Measurements from ENCODE around the gene FBXW4.
A peak's percentile ranks its signal among the peaks of the same experiment; 100 is the strongest.

The FBXW4 gene, protein sequence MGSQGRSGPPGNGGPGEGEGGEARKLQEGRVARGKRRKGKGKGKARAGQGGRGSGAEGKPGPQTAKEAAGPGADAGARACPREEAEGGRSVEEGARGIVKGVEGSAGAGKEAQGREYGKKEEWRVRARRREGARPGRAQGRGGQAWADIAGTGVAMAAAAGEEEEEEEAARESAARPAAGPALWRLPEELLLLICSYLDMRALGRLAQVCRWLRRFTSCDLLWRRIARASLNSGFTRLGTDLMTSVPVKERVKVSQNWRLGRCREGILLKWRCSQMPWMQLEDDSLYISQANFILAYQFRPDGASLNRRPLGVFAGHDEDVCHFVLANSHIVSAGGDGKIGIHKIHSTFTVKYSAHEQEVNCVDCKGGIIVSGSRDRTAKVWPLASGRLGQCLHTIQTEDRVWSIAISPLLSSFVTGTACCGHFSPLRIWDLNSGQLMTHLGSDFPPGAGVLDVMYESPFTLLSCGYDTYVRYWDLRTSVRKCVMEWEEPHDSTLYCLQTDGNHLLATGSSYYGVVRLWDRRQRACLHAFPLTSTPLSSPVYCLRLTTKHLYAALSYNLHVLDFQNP

DNA sequence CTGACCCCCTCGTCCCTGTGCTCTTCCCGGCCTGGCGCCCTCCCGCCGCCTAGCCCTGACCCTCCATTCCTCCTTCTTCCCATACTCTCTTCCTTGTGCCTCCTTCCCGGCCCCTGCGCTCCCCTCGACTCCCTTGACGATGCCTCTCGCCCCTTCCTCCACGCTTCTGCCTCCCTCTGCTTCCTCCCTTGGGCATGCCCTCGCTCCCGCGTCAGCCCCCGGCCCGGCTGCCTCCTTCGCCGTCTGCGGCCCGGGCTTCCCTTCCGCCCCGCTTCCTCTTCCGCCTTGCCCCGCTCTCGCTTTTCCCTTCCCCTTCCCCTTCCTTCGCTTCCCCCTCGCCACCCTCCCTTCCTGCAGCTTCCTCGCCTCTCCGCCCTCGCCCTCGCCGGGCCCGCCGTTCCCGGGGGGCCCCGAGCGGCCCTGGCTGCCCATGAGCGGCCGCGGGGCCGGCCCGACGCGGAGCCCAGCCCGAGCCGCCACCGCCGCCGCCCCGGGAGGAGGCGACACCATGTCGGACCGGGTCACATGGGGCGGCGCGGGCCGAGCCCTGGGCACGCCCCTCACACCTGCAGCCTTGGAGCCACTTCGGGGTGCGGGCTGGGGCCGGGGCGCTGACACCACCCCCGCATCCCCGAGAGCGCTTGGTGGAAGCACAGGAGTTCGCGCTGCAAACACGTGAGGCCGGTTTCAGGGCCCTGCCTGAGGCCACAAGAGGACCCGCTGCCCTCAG lies at the start of gene FBXW4:
FBXW4 (minus strand) TSS at position 497 of the 730 bp plus-strand sequence; CDS start at position 432, 65 bp downstream.
- in situ Hi-C loops (cut with MboI; ENCODE audit: low pct_unique_long_range_greater_than_20kb, low sequenced_read_pairs): no loop called here
- DNase-seq: peak; percentile 64

DNA sequence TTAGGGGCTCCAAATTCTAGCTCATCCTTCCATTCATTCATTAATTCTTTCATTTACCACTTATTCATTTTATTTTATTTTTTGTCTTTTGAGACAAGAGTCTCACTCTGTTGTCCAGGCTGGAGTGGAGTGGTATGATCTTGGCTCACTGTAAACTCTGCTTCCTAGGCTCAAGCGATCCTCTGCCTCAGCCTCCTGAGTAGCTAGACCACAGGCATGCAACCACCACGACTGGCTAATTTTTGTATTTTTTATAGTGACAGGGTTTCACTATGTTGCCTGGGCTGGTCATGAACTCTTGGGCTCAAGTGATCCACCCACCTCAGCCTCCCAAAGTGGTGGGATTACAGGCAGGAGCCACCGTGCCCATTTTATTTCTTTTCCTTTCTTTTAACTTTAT lies 49.3 kb upstream of the FBXW4 start:
- no peak for DNase-seq
- in situ Hi-C loops (cut with MboI; ENCODE audit: low pct_unique_long_range_greater_than_20kb, low sequenced_read_pairs): no loop called here

DNA sequence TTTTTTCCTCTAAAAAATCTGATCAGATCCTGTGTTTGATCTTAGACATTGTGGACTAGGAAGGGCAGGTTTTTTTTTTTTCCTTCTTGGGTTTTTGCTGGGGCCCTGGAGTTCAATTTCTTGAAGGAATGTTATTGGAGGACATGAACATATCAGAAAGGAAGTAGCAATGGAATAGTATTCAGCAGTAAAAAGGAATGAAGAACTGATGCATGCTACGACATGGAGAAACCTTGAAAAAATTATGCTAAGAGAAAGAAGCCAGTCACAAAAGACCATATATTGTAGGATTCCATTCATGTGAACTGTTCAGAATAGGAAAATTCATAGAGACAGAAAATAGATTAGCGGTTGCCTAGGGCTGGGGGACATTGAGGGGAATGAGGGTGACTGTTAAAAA lies 47.0 kb upstream of the FBXW4 start:
- in situ Hi-C loops (cut with MboI; ENCODE audit: low pct_unique_long_range_greater_than_20kb, low sequenced_read_pairs): no loop called here
- DNase-seq: no peak

DNA sequence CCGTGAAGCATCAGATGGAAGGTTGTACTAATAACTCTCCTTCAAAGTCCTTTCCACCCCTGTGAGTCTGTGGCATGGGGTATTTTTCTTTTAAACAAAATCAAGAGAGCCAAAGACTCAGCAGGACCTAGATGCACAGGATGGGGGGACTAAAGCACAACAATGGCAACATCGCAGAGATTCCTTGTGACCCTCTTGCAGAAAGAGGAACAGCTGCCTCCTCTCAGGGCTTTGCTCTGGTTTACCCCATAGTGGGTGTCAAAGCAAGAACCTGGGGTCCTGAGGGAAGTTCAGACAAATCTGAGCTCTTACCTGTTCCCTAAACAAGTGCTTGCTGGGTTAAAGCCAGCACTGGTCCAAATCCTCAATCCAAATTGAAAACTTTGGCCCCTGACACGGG lies 41.7 kb upstream of the FBXW4 start:
- no peak for DNase-seq
- in situ Hi-C loops (cut with MboI; ENCODE audit: low pct_unique_long_range_greater_than_20kb, low sequenced_read_pairs): no loop called here

DNA sequence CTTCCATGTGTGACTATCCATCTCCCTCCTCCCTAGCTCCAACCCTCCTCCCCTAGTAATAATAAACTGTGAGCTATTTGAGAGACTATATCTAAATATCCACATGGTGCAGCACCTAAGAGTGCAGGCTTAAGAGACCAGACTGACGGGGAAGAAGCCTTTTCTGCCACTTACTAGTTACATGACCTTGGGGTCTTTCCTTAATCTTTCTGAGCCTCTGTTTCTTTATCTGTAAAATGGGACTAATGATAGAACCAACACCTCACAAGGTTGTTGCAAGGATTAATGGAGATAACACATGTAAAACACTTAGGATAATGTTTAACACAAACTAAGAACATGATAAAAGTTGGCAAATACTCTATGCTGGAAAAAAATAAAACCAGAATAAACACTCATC lies 37.1 kb upstream of the FBXW4 start:
- DNase-seq: no peak
- in situ Hi-C loops (cut with MboI; ENCODE audit: low pct_unique_long_range_greater_than_20kb, low sequenced_read_pairs): no loop called here

DNA sequence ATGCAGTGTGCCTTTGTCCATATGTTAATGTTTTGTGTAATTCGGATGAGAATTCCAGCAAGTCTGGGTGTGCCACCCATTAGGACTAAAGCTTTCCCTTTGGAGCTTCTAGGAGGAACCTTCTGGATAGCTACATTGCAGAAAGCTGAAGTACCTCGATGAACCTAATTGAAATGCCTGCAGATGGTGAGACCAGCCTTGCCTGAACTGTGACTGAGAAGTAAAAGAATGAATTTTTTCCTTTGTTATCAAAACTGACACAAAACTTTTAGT lies 31.1 kb upstream of the FBXW4 start:
- in situ Hi-C loops (cut with MboI; ENCODE audit: low pct_unique_long_range_greater_than_20kb, low sequenced_read_pairs): no loop called here
- DNase-seq: no peak

DNA sequence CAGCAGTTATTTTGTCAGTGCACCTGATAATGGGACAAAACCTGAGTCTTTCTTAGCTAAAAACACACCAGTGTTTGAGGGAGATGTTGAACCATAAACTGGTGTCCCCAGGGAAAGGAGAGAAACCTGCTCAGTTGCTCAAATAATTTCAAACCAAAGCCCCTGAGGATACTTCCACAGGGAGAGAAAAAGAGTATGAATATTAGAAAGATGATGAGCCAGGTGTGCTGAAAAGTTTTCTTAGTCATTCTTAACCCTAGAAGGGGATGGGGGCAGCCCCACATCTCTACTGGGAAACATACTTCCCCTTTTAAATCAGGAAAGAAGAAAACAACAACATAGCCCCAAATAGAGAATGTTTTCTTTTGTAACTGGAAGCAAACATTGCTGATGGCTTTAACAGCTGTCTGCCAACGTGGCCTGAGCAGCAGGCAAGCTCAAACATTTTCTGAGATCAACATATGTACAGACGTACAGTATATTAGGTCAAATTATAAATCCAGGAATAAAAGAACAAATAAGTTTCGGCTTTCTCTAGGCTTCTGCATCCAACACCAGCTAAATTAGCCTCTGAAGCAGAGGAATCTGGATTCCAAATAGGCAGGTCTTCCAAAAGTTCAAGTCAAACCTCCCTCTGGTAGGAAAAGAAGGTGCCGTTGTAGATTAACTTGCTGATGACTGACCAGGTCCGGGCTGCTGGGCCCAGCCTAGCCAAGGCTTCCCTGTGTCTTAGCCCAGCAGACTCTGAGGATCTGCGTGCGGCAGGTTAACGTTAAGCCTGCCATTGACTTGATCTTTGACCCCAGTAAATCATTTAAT lies 30.5 kb upstream of the FBXW4 start:
- in situ Hi-C loops (cut with MboI; ENCODE audit: low pct_unique_long_range_greater_than_20kb, low sequenced_read_pairs): no loop called here
- DNase-seq: no peak

DNA sequence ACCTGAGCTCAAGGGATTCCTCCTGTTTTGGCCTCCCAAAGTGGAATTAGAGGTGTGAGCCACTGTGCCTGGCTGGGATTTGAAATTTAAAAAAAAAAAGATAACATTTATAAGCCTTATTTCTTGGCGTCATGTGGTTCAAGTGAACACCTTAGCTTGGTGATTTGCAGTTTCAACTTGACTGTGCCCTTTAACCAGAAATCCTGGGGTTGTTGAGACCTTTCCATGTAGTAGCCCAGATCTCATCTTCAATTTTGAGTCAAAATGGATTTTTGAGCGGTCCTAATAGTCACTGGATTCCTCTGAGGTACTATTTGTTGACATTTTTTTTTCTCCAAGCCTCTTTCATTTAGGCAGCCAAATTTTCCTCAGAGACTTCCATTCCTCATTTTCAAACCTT lies 29.5 kb upstream of the FBXW4 start:
- DNase-seq: no peak
- in situ Hi-C loops (cut with MboI; ENCODE audit: low pct_unique_long_range_greater_than_20kb, low sequenced_read_pairs): no loop called here

DNA sequence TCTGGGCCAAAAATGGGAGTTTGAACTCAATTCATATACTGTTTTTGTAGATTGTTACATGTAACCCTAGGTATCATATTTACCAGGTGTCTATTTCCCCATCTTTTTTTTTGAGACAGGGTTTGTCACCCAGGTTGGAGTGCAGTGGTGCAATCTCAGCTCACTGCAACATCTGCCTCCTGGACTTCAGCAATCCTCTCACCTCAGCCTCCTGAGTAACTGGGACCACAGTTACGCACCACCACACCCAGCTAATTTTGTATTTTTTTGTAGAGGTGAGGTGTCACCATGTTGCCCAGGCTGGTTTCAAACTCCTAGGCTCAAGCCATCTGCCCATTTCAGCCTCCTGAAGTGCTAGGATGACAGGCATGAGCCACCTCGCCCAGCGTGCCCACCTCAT lies 28.2 kb upstream of the FBXW4 start:
- in situ Hi-C loops (cut with MboI; ENCODE audit: low pct_unique_long_range_greater_than_20kb, low sequenced_read_pairs): no loop called here
- no peak for DNase-seq

DNA sequence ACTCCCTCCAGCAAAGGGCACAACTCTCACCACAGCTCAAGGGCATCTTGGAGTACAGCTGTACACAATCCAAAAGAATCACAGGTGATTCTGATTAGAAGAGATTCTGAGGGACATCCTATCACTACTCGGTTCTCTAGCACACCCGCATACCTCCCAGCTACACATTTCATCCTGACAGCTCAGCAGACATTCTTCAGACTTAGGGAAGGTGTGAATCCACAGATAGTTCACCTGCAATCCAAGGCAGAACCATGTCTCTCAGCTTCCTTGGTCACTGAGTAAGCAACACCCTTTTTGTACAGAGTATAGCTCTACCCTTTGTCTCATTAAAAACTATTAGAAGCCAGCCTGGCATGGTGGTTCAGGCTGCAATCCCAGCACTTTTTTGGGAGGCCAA lies 26.8 kb upstream of the FBXW4 start:
- in situ Hi-C loops (cut with MboI; ENCODE audit: low pct_unique_long_range_greater_than_20kb, low sequenced_read_pairs): no loop called here
- no peak for DNase-seq

DNA sequence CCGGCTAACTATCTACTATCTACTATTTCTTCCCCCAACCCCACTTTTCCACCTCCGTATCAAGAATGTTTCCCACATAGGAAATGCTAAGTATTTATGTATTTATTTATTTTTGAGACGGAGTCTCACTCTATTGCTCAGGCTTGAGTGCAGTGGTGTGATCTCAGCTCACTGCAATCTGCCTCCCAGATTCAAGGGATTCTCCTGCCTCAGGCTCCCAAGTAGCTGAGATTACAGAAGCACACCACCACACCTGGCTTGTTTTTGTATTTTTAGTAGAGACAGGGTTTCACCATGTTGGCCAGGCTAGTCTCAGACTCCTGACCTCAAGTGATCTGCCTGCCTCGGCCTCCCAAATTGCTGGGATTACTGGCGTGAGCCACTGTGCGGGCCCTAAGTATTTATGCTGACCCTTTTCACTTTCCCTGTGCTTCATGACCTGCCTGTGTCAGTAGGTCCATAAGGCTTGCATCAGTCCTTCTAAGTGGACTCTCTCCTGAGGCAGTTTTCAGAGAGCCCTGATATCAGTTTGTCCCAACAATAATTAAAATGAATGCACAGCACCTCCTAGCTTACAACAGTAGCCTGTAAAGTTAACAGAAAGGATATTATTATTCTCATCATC lies 25.7 kb upstream of the FBXW4 start:
- in situ Hi-C loops (cut with MboI; ENCODE audit: low pct_unique_long_range_greater_than_20kb, low sequenced_read_pairs): no loop called here

DNA sequence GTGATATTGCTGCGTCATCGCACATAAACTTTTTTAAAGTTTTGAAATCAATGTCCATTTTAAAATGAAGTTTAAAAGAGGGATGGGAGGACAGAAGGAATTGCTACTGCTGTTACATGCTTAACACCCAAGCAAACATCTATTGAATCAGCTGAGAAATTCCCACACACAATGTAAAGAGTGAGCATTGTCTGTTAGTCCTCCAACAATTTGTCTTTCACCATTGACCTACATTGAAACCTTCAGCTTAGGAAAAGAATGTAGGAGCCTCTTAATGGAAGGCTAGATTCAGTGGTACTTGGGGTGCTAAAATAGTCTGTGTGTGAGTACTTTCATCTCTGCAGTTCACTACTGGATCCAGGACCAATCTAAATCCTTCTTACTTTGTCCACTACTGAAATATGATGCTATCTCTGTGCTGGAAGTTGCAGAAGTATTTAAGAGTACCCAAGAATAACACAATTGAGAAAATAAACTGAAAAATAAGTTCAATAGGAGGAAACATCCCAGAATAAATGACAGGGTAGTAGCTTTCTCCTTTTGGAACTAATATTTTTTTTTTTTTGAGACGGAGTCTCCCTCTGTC lies 23.8 kb upstream of the FBXW4 start:
- in situ Hi-C loops (cut with MboI; ENCODE audit: low pct_unique_long_range_greater_than_20kb, low sequenced_read_pairs): no loop called here
- no peak for DNase-seq

More for the DNA sequence above, 25.7 kb upstream of the FBXW4 start:
- DNase-seq: no peak

DNA sequence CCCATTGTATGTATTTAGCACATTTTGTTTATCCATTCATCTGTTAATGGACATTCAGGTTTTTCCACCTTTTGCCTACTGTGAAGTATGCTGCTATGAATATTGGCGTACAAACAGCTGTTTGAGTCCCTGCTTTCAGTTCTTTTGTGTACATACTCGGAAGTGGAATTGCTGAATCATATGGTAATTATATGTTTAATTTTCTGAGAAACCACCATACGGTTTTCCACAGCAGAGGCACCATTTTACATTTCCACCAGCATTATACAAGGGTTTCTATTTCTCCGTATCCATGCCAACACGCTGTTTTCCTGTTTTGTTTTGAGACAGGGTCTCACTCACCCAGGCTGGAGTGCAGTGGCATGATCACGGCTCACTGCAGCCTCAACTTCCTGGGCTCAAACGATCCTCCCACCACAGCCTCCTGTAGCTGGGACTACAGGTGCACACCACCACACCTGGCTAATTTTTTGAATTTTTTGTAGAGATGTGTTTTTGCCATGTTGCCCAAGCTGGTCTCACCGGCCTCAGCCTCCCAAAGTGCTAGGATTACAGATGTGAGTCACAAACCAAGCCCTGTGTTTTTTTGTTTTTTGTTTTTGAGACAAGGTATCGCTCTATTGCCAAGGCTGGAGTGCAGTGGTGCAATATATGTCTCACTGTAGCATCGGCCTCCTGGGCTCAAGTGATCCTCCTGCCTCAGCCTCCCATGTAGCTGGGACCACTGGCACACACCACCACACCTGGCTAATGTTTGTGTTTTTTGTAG lies 22.1 kb upstream of the FBXW4 start:
- in situ Hi-C loops (cut with MboI; ENCODE audit: low pct_unique_long_range_greater_than_20kb, low sequenced_read_pairs): no loop called here

DNA sequence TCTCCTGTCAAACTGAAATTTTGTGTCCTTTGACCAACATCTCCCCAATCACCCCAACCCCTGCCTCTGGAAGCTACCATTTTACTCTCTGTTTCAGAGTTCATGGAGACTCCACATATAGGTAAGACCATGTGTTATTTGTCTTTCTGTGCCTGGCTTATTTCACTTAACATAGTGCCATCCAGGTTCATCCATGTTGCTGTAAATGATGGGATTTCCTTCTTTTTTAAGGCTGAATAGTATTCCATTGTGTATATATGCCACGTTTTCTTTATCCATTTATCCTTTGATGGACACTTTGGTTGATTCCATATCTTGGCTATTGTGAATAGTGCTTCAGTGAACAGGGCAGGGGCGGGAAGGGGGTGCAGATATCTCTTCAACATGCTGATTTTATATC lies 18.0 kb upstream of the FBXW4 start:
- DNase-seq: no peak
- in situ Hi-C loops (cut with MboI; ENCODE audit: low pct_unique_long_range_greater_than_20kb, low sequenced_read_pairs): no loop called here

More for the DNA sequence above, 22.1 kb upstream of the FBXW4 start:
- DNase-seq: no peak

DNA sequence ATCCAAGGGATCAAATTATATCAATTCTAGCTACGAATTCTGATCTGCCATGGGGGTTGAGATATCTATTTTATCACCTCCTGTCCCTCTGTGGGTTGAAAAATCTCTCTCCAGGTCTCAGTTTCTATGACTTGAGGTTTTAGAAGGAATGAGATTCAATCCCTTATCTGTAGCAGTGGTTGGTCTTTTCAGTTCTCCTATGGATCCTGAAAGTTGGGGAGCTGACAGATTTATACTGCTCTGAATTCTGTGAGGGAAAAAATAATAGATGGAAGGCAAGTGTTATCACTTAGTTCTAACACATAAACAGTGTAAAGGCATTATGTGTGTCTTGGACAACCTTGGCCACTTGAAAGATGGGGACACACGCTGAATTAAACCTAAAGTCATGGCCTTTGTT lies 15.8 kb upstream of the FBXW4 start:
- DNase-seq: no peak
- in situ Hi-C loops (cut with MboI; ENCODE audit: low pct_unique_long_range_greater_than_20kb, low sequenced_read_pairs): no loop called here

DNA sequence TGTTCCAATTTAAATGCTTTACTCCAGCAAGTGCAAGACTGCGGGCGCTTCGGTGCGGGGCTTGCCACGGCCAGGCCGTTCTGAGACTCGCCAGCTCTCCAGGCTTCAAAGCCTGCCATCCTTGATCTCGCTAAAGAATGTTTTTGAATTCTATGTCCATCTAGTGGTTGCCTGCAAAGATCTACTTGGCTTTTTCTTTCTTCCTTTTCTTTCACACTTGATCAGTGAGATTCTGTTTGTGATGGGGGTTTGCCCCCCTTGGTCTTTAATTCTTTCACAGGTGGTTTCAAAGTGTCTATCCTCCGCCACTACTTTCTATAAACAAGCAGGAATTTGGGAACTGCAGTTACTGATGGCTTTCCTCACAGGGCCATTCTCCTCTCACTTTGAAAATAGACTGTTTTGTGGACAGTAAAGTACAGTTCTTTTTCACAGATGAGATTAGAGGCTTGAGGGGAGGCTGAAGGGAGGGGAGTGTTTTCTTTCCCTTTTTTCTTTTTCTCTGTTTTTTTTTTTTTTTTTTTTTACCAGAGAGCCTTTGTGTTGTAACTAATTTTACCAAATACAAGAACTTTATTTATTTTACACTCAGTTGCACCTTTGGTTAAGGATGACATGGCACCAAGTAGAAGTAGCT lies 15.2 kb upstream of the FBXW4 start:
- in situ Hi-C loops (cut with MboI; ENCODE audit: low pct_unique_long_range_greater_than_20kb, low sequenced_read_pairs): no loop called here
- no peak for DNase-seq

DNA sequence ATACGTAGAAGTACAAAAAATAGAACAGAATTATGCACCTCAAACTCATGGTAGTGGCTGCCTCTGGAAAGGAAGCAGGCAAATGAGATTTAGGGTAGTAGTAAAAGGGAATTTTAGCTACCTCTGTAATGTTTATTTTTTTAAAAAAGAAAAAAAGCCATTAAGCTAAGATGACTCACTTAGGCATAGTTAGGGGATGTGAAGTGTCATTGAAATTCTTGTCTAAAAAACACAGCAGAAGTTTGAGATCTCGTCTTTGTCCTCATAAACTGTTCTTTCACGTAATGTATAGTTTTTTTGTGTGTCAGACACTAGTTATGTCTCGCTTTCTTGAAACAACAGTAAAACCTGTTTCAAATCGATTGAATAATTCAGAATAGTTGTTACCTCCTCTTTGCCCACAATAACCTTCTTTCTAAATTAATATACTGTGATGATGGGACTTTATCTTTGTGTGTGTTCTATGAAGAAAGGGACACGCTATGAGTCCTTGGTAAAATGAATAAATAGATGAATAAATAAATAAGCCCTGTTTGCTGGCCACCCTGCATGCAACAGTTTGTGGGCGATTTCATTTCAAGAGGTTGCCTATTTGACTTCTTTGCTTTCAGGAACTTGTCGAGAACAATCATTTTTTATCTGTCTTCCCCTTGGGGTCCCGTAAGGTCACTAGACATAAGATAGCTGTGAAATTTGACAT lies 14.5 kb upstream of the FBXW4 start:
- no peak for DNase-seq
- in situ Hi-C loops (cut with MboI; ENCODE audit: low pct_unique_long_range_greater_than_20kb, low sequenced_read_pairs): no loop called here
